GM21423 (cell line): ENCODE measurements around the gene WRNIP1.

Source experiments
- ATAC-seq: cut with Tn5 transposase; IDR thresholded peaks from one replicate; pipeline ENCODE4 v1.9.1; 2021; ENCODE audit warnings: mild to moderate bottlenecking, moderate library complexity; ENCODE audit not compliant: unreplicated experiment

WRNIP1 gene

GRCh38 chr6:2831392-2831791 lies 66.2 kb downstream of the WRNIP1 start:
- ATAC-seq: no peak

GRCh38 chr6:2834262-2834661 lies 69.1 kb downstream of the WRNIP1 start:
- no peak for ATAC-seq
